Panc1 (cell line): ENCODE measurements around the gene CCR9. TPM values are rescaled to one million over a fixed set of nuclear protein-coding genes. Genes with fewer than 3 reads are reported as not detected.

Source experiments
- ATAC-seq: fragments of 200-7000 bp; cut with Tn5 transposase; 2 replicates; pipeline ENCODE4 v1.9.1; 2020; ENCODE audit warnings: mild to moderate bottlenecking, moderate library complexity
- BruUV-seq: library from RNA; stranded (reverse); fragments of 400-500 nt; replicated peaks from 2 replicates; lab custom pipeline; 2021; lab: Mats Ljungman, UMichigan
- CTCF ChIA-PET: fragments of 300-600 bp; sonication (Branson Sonifier 250); formaldehyde crosslinking; loops from one replicate; lab custom pipeline; 2022; ENCODE audit warnings: antibody characterized with exemption; lab: Charles Lee
- POLR2A ChIA-PET: fragments of 300-600 bp; sonication (Branson Sonifier 250); formaldehyde crosslinking; loops from one replicate; lab custom pipeline; 2022; ENCODE audit warnings: antibody characterized with exemption; lab: Charles Lee
- DNase-seq: peaks from one replicate; pipeline ENCODE4 v3.0.0-alpha.2; 2010; ENCODE audit warnings: low read depth, low spot score
- H3K27ac ChIP-seq: 2 replicates; pipeline ENCODE4 v1.5.1; 2011; ENCODE audit warnings: mild to moderate bottlenecking, low read length, inconsistent platforms
- H3K27me3 ChIP-seq: fragments of 200-500 bp; sonication (Bioruptor generic); 2 replicates; pipeline ENCODE4 v1.6.0; 2014; ENCODE audit warnings: low read length, inconsistent platforms; ENCODE audit not compliant: control insufficient read depth, insufficient read depth
- H3K36me3 ChIP-seq: fragments of 200-500 bp; sonication (Bioruptor generic); 2 replicates; pipeline ENCODE4 v1.5.1; 2014; ENCODE audit warnings: inconsistent platforms, mild to moderate bottlenecking, low read length, moderate library complexity; ENCODE audit not compliant: control insufficient read depth, insufficient read depth
- H3K4me1 ChIP-seq: 2 replicates; pipeline ENCODE4 v1.5.1; 2011; ENCODE audit warnings: inconsistent platforms, mild to moderate bottlenecking, low read length, moderate library complexity; ENCODE audit not compliant: control insufficient read depth, insufficient read depth
- H3K4me3 ChIP-seq, 2 experiments: 2 replicates each; pipeline ENCODE4 v1.5.1; 2011 to 2012; ENCODE audit warnings: low read depth in 2 of 2, low read length in 2 of 2, mild to moderate bottlenecking in 2 of 2, inconsistent platforms in 1 of 2, moderate library complexity in 1 of 2
- H3K9me3 ChIP-seq: fragments of 200-500 bp; sonication (Bioruptor generic); 2 replicates; pipeline ENCODE4 v1.5.1; 2014; ENCODE audit warnings: low read depth, mild to moderate bottlenecking, inconsistent platforms, low read length, moderate library complexity; ENCODE audit not compliant: control insufficient read depth, insufficient read depth
- POLR2AphosphoS5 ChIP-seq: IDR thresholded peaks from 2 replicates; pipeline ENCODE4 v1.6.1; 2012; ENCODE audit warnings: mild to moderate bottlenecking, low read depth, low read length, moderate library complexity
- SIN3A ChIP-seq: IDR thresholded peaks from 2 replicates; pipeline ENCODE4 v1.6.1; 2012; ENCODE audit warnings: low read depth, mild to moderate bottlenecking, low read length, moderate library complexity, borderline replicate concordance; ENCODE audit not compliant: insufficient read depth
- TCF7L2 ChIP-seq: IDR thresholded peaks from 2 replicates; pipeline ENCODE4 v1.6.1; 2011; ENCODE audit warnings: mild to moderate bottlenecking, low read depth, low read length, inconsistent platforms
- in situ Hi-C: cut with HindIII; loops from 2 replicates; pipeline ENCODE4 v1.10.0; 2016; ENCODE audit warnings: low sequenced_read_pairs, low pct_unique_long_range_greater_than_20kb
- intact Hi-C: fragments of 100-400 bp; cut with micrococcal nuclease; formaldehyde crosslinking; loops from one replicate; pipeline ENCODE4 v1.10.0; 2022; ENCODE audit not compliant: unreplicated experiment
- total RNA-seq: library from RNA; stranded (reverse); gene quantifications from one replicate; pipeline ENCODE4 v1.2.1, GENCODE V29; 2021; ENCODE audit not compliant: unreplicated experiment
- TF ChIP-seq, protein P1 (sequence below), 2 experiments: IDR thresholded peaks; 2 replicates each; pipeline ENCODE4 v1.6.1; 2011 to 2012; ENCODE audit warnings: low read depth in 2 of 2, control low read depth in 1 of 2, low read length in 1 of 2, mild to moderate bottlenecking in 1 of 2, moderate library complexity in 1 of 2; ENCODE audit not compliant: insufficient read depth in 1 of 2
- TF ChIP-seq, protein P2 (sequence below): fragments of 450-650 bp; IDR thresholded peaks from 2 replicates; pipeline ENCODE4 v1.5.1; 2017; ENCODE audit warnings: mild to moderate bottlenecking

Gene CCR9
- total RNA-seq, 1 experiment from 2014 or later: not detected

GRCh38 chr3:45923755-45924154 lies 37.4 kb downstream of the CCR9 start:
- in situ Hi-C loops (no loop called here), intact Hi-C loops (loop anchor here (10.0 kb wide), 1 partner anchor 409 kb away; no protein-coding TSS in a partner anchor)
- ATAC-seq (no peak), DNase-seq (no peak)
- CTCF ChIA-PET: no interaction called here
- Histone ChIP-seq H3K4me3 (no peak overlapping the region), H3K9me3 (no peaks in the 10 kb centered on the region), H3K36me3 (no peaks in the 10 kb centered on the region), H3K4me1 (no peaks in the 10 kb centered on the region), H3K27ac (no peak overlapping the region), H3K27me3 (no peaks in the 10 kb centered on the region)
- no TSS peak for BruUV-seq
- POLR2A ChIA-PET: no interaction called here
- TF ChIP-seq, protein P1, sequence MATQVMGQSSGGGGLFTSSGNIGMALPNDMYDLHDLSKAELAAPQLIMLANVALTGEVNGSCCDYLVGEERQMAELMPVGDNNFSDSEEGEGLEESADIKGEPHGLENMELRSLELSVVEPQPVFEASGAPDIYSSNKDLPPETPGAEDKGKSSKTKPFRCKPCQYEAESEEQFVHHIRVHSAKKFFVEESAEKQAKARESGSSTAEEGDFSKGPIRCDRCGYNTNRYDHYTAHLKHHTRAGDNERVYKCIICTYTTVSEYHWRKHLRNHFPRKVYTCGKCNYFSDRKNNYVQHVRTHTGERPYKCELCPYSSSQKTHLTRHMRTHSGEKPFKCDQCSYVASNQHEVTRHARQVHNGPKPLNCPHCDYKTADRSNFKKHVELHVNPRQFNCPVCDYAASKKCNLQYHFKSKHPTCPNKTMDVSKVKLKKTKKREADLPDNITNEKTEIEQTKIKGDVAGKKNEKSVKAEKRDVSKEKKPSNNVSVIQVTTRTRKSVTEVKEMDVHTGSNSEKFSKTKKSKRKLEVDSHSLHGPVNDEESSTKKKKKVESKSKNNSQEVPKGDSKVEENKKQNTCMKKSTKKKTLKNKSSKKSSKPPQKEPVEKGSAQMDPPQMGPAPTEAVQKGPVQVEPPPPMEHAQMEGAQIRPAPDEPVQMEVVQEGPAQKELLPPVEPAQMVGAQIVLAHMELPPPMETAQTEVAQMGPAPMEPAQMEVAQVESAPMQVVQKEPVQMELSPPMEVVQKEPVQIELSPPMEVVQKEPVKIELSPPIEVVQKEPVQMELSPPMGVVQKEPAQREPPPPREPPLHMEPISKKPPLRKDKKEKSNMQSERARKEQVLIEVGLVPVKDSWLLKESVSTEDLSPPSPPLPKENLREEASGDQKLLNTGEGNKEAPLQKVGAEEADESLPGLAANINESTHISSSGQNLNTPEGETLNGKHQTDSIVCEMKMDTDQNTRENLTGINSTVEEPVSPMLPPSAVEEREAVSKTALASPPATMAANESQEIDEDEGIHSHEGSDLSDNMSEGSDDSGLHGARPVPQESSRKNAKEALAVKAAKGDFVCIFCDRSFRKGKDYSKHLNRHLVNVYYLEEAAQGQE (IDR thresholded peaks at IDR 0.05; ENCODE audit: insufficient read depth in 1 of 2, low read depth in 2 of 2, low read length in 1 of 2): no peak
- TF ChIP-seq, protein P2, sequence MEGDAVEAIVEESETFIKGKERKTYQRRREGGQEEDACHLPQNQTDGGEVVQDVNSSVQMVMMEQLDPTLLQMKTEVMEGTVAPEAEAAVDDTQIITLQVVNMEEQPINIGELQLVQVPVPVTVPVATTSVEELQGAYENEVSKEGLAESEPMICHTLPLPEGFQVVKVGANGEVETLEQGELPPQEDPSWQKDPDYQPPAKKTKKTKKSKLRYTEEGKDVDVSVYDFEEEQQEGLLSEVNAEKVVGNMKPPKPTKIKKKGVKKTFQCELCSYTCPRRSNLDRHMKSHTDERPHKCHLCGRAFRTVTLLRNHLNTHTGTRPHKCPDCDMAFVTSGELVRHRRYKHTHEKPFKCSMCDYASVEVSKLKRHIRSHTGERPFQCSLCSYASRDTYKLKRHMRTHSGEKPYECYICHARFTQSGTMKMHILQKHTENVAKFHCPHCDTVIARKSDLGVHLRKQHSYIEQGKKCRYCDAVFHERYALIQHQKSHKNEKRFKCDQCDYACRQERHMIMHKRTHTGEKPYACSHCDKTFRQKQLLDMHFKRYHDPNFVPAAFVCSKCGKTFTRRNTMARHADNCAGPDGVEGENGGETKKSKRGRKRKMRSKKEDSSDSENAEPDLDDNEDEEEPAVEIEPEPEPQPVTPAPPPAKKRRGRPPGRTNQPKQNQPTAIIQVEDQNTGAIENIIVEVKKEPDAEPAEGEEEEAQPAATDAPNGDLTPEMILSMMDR: no peak
- TF ChIP-seq TCF7L2 (no peak), SIN3A (no peak), POLR2AphosphoS5 (no peak)

- no peak overlapping the region for H3K27ac ChIP-seq
- DNase-seq (no peak), ATAC-seq (no peak)
- no peak overlapping the region for H3K4me3 ChIP-seq
- POLR2A ChIA-PET: no interaction called here
- TF ChIP-seq, protein P2: no peak
- TF ChIP-seq POLR2AphosphoS5 (no peak), TCF7L2 (no peak), SIN3A (no peak)
- TF ChIP-seq, protein P1 (IDR thresholded peaks at IDR 0.05; ENCODE audit: insufficient read depth in 1 of 2, low read depth in 2 of 2, low read length in 1 of 2): no peak
- no TSS peak for BruUV-seq
- no peaks in the 10 kb centered on the region for H3K27me3 ChIP-seq
- H3K9me3 ChIP-seq: no peaks in the 10 kb centered on the region
- no peaks in the 10 kb centered on the region for H3K4me1 ChIP-seq
- CTCF ChIA-PET: no interaction called here
- H3K36me3 ChIP-seq: no peaks in the 10 kb centered on the region
- in situ Hi-C loops: no loop called here
- intact Hi-C loops: loop anchor here (10.0 kb wide), 1 partner anchor 413 kb away; no protein-coding TSS in a partner anchor
Observed at GRCh38 chr3:45927881-45928280, 41.5 kb downstream of the CCR9 start.
